ENCODE measurements around the gene CROCC. TPM values are rescaled to one million over a fixed set of nuclear protein-coding genes. Genes with fewer than 3 reads are reported as not detected.
A peak's percentile ranks its signal among the peaks of the same experiment; 100 is the strongest.
"Not testable (repeated sequence)": the region's sequence is repeated elsewhere in the genome, so short reads cannot be mapped to it uniquely, and the experiment has no call there.

The CROCC gene
- total RNA-seq, result 10 to 100 TPM; 15.5 to 43.9 (median 24.7) TPM

- DNase-seq (ENCODE audit: low spot score in 2 of 2), result no peak
- Histone ChIP-seq H3K27ac (no peak within 1 kb of the TSS), H3K36me3 (no peaks in the 10 kb centered on the region), H3K4me3 (peak within 1 kb of the TSS in 2 of 3 donors; percentile 2 to 20), H3K4me1 (peaks cover 0 to 14% of the 10 kb centered on the region in 2 donors), H3K9me3 (no peaks in the 10 kb centered on the region), H3K27me3 (no peaks in the 10 kb centered on the region)
- intact Hi-C loops (cut with DNase I; ENCODE audit: low total_unique reads), result no loop called here
- TF ChIP-seq POLR2AphosphoS5 (IDR thresholded peaks at IDR 0.05) (no peak), POLR2A (IDR thresholded peaks at IDR 0.05) (no peak), CTCF (IDR thresholded peaks at IDR 0.05) (no peak)
These were observed at the start of gene CROCC for GRCh38 chr1:16921391-16922185. TSS of gene CROCC (plus strand) at chr1:16921931. CDS start at chr1:16922019, 88 bp downstream.

GRCh38 chr1:16872152-16873075 lies 49.3 kb upstream of the CROCC start:
- H3K27ac ChIP-seq; H3K27me3 ChIP-seq; DNase-seq (ENCODE audit: low spot score in 2 of 2); H3K4me1 ChIP-seq; H3K36me3 ChIP-seq; intact Hi-C loops (cut with DNase I; ENCODE audit: low total_unique reads); H3K9me3 ChIP-seq: not testable (repeated sequence)
- peak overlapping the region in 2 of 3 donors; percentile 26 to 61 for H3K4me3 ChIP-seq

- H3K4me1 ChIP-seq; H3K9me3 ChIP-seq; H3K27ac ChIP-seq; intact Hi-C loops (cut with DNase I; ENCODE audit: low total_unique reads); H3K27me3 ChIP-seq; DNase-seq (ENCODE audit: low spot score in 2 of 2); H3K36me3 ChIP-seq: not testable (repeated sequence)
- peak overlapping the region in 2 of 3 donors; percentile 26 to 61 for H3K4me3 ChIP-seq
These were observed 48.5 kb upstream of the CROCC start for GRCh38 chr1:16873076-16873879.

- H3K4me3 ChIP-seq; H3K4me1 ChIP-seq; DNase-seq (ENCODE audit: low spot score in 2 of 2); H3K36me3 ChIP-seq; intact Hi-C loops (cut with DNase I; ENCODE audit: low total_unique reads); H3K9me3 ChIP-seq; H3K27ac ChIP-seq; H3K27me3 ChIP-seq: not testable (repeated sequence)
These were observed 46.6 kb upstream of the CROCC start for GRCh38 chr1:16874968-16875765.

- H3K36me3 ChIP-seq; H3K4me1 ChIP-seq; H3K27ac ChIP-seq; intact Hi-C loops (cut with DNase I; ENCODE audit: low total_unique reads); DNase-seq (ENCODE audit: low spot score in 2 of 2); H3K4me3 ChIP-seq; H3K9me3 ChIP-seq; H3K27me3 ChIP-seq: not testable (repeated sequence)
These were observed 40.0 kb upstream of the CROCC start for GRCh38 chr1:16881742-16882141.

GRCh38 chr1:16882986-16883385 lies 38.7 kb upstream of the CROCC start:
- H3K27ac ChIP-seq, result no peak overlapping the region
- H3K4me1 ChIP-seq, result no peaks in the 10 kb centered on the region
- peaks cover 0 to 3% of the 10 kb centered on the region in 2 donors for H3K27me3 ChIP-seq
- H3K36me3 ChIP-seq, result no peaks in the 10 kb centered on the region
- DNase-seq (ENCODE audit: low spot score in 2 of 2), result no peak
- H3K4me3 ChIP-seq, result no peak overlapping the region
- H3K9me3 ChIP-seq, result no peaks in the 10 kb centered on the region
- intact Hi-C loops (cut with DNase I; ENCODE audit: low total_unique reads), result no loop called here
- TF ChIP-seq POLR2AphosphoS5 (IDR thresholded peaks at IDR 0.05), result no peak
- TF ChIP-seq CTCF (IDR thresholded peaks at IDR 0.05), result no peak
- TF ChIP-seq POLR2A (IDR thresholded peaks at IDR 0.05), result no peak

GRCh38 chr1:16884487-16884886 lies 37.2 kb upstream of the CROCC start:
- H3K27ac ChIP-seq; H3K4me1 ChIP-seq; DNase-seq (ENCODE audit: low spot score in 2 of 2); H3K4me3 ChIP-seq; H3K9me3 ChIP-seq; H3K36me3 ChIP-seq; intact Hi-C loops (cut with DNase I; ENCODE audit: low total_unique reads); H3K27me3 ChIP-seq: not testable (repeated sequence)
